Dermis blood vessel endothelial cell (primary cell): ENCODE measurements around the gene RAI14. TPM values are rescaled to one million over a fixed set of nuclear protein-coding genes. Genes with fewer than 3 reads are reported as not detected.
"Not testable (repeated sequence)": the region's sequence is repeated elsewhere in the genome, so short reads cannot be mapped to it uniquely, and the experiment has no call there.

Experiments used
- DNase-seq: peaks from one replicate; pipeline ENCODE4 v3.0.0; 2010
- total RNA-seq: library from RNA; depleted of rRNA; stranded (reverse); fragments of >200 nt; gene quantifications from 2 replicates; pipeline ENCODE4 v1.2.3, GENCODE V29; 2014

The RAI14 gene
- total RNA-seq, 1 donor from 2014 or later: 204 TPM

DNA sequence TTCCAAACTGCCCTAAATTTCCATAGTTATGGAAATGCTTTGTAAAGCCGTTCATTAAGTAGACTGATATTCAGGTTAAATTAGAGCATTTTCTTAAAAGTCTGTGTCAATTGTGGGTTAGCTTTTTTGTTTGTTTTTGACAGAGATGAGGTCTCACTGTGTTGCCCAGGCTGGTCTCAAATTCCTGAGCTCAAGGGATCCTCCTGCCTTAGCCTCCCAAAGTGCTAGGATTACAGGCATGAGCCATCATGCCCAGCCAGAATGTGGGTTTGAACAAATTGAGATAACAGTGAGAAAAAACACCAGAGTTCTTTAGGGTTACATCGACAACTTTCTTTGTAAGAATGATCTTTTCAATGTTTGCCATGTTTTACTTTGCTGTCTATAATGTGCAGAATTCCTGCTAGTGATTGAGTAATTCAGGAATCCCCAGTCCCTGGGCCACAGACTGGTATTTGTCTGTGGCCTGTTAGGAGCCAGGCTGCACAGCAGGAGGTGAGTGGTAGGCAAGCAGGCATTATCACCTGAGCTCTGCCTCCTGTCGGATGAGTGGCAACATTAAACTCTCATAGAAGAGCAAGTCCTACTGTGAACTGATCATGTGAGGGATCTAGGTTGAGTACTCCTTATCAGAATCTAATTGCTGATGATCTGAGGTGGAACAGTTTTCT, 80.5 kb downstream of the RAI14 start:
- DNase-seq: no peak

GRCh38 chr5:34737731-34738130, 81.6 kb downstream of the RAI14 start:
- no peak for DNase-seq

- no peak for DNase-seq
Observed at GRCh38 chr5:34738381-34738780, 82.3 kb downstream of the RAI14 start.

DNA sequence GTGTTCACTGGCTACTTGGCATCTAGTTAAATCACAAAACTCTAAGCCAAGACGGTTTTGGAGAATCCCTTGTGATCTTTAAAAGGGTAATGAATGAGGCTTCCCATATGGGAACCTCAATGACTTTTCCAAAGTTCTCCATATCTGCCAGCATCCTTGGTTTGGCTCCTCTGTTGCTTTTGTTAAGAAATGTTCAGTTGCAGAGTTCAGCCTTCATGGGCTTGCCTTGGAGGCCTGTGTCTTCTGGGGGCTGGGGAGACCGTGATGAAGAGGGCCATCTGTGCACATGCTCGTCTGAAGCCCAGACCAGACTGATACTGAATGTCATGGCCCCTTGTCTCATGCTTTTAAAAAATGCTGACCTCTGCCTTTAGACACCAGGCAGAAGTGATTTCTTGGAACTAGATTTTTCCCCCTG, 84.3 kb downstream of the RAI14 start:
- no peak for DNase-seq

DNA sequence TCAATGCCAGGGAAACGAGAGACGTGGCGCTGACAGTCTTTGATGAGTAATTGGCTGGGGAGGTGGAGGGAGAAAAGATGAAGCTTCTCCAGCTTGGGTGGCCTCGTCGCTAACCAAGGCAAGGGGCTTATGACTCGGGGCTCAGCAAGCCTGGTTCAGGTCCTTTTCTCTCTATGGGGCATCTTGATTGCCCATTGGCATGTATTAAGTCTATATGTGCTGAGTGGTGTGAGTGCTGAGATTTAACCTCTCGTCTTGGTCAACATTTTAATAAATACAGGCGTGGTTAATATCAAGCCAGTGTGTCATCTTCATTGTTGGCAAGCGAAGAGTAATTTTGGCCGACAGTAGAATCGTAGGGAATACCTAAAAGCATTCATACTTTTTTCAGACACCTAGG, 85.9 kb downstream of the RAI14 start:
- no peak for DNase-seq

- no peak for DNase-seq
Observed at GRCh38 chr5:34743878-34744277, 87.8 kb downstream of the RAI14 start.

- DNase-seq: no peak
Observed at GRCh38 chr5:34748431-34748830, 92.3 kb downstream of the RAI14 start.

DNA sequence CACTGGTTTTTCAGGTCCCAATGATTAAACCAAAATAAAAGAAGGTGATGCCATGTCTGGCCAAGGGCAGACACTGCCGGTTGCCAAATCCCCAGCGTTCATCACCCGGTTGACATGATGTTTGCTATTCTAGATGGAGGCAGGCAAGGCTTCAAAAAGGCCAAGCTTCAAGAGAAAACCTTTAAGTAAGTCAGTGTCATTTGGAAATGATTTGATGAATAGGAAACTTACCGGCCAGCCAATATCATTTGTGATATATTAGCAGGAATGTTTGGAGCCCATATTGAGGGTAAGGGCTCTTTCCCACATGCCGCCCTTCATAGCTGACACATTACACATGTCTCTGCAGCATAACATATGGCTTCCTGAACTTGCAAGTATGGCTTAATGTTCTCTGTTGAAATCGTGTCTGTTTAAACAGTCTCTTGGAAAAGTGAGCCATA, 93.3 kb downstream of the RAI14 start:
- no peak for DNase-seq

- DNase-seq: no peak
Observed at GRCh38 chr5:34750206-34750605, 94.1 kb downstream of the RAI14 start.

- DNase-seq: no peak
Observed at GRCh38 chr5:34751807-34752736, 95.9 kb downstream of the RAI14 start.

- not testable (repeated sequence) for DNase-seq
Observed at GRCh38 chr5:34753236-34753635, 97.1 kb downstream of the RAI14 start.

GRCh38 chr5:34755926-34756325, 99.8 kb downstream of the RAI14 start:
- DNase-seq: no peak

- DNase-seq: no peak
Observed at GRCh38 chr5:34756781-34757624, 100.9 kb downstream of the RAI14 start.

GRCh38 chr5:34758514-34758913, 102.4 kb downstream of the RAI14 start:
- no peak for DNase-seq

GRCh38 chr5:34759213-34759612, 103.1 kb downstream of the RAI14 start:
- DNase-seq: not testable (repeated sequence)

- DNase-seq: no peak
Observed at GRCh38 chr5:34765662-34766061, 109.5 kb downstream of the RAI14 start.

- DNase-seq: no peak
Observed at GRCh38 chr5:34767180-34767579, 111.1 kb downstream of the RAI14 start.

- DNase-seq: no peak
Observed at GRCh38 chr5:34770486-34770885, 114.4 kb downstream of the RAI14 start.

GRCh38 chr5:34771076-34771475, 114.9 kb downstream of the RAI14 start:
- no peak for DNase-seq

DNA sequence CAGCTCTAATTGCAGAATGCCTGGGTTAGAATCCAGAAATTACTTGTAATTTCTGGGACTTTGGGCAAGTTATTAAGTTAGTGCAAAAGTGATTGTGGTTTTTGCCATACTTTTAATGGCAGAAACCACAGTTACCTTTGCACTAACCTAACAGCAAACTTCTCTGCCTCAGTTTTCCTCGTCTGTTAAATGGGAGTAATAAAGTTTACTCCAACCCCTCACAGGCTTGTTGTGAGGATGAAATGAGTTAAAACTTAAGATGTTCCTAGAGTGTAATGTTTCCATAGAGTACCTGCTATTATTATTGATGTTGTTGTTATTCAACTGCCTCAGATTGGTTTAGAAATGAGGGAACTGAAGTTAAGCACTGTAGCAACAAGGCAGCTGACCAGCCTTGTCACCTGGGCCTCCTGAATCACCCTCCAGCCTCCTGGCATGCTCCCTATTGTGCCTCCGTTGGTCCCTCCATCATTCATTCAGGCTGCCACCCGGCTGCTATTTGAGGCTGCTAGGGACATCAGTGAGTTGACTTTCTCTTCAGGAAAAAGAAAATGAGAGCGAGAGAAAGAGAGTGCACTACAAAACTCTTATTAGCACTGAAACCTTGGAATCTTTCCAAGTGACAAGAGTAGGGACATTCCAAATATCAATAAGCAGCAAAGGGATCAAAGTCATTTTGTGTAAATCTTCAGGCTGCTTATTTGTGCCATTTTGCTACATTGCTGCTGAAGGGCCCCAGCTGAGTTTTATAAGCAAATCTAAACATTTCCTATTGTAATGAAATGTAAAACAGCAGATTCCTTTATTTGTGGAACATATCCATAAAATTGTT, 116.4 kb downstream of the RAI14 start:
- DNase-seq: no peak

GRCh38 chr5:34774139-34774538, 118.0 kb downstream of the RAI14 start:
- no peak for DNase-seq

DNA sequence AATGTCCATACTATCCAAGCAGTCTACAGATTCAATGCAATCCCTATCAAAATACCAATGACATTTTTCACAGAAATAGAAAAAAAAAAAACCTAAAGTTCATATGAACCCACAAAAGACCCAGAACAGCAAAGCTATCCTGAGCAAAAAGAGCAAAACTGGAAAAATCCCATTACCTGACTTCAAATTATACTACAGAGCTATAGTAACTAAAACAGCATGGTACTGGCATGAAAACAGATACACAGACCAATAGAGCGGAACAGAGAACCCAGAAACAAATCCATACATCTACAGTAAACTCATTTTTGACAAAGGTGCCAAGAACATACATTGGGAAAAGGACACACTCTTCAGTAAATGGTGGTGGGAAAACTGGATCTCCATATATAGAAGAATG, 118.5 kb downstream of the RAI14 start:
- not testable (repeated sequence) for DNase-seq
